Mesenchymal stem cell (in vitro differentiated cells and primary cell): ENCODE measurements around the gene ZBTB49.

Experiments
- DNase-seq: peaks from one replicate; pipeline ENCODE4 v3.0.0-alpha.2; 2013
- H2AFZ ChIP-seq: one replicate; pipeline ENCODE4 v1.6.1; 2013; ENCODE audit warnings: low read depth, mild to moderate bottlenecking, control low read depth, inconsistent platforms, low read length, moderate library complexity
- H2AK5ac ChIP-seq: 2 replicates; pipeline ENCODE4 v1.6.1; 2013; ENCODE audit warnings: low read length, moderate library complexity, mild to moderate bottlenecking, inconsistent platforms; ENCODE audit not compliant: severe bottlenecking
- H2BK120ac ChIP-seq: one replicate; pipeline ENCODE4 v1.6.1; 2013; ENCODE audit warnings: low read depth, mild to moderate bottlenecking, inconsistent platforms, low read length, moderate library complexity
- H2BK12ac ChIP-seq, 2 experiments: one replicate each; pipeline ENCODE4 v1.6.1; 2013; ENCODE audit warnings: inconsistent platforms in 2 of 2, low read length in 2 of 2, mild to moderate bottlenecking in 2 of 2, moderate library complexity in 2 of 2, control low read depth in 1 of 2
- H2BK15ac ChIP-seq: one replicate; pipeline ENCODE4 v1.6.1; 2013; ENCODE audit warnings: mild to moderate bottlenecking, low read depth, inconsistent platforms; ENCODE audit not compliant: poor library complexity, severe bottlenecking
- H2BK5ac ChIP-seq: 2 replicates; pipeline ENCODE4 v1.6.1; 2013; ENCODE audit warnings: low read depth, mild to moderate bottlenecking, low read length, control low read depth, inconsistent platforms; ENCODE audit not compliant: poor library complexity, severe bottlenecking
- H3K14ac ChIP-seq, 2 experiments: one replicate each; pipeline ENCODE4 v1.6.1; 2013; ENCODE audit warnings: inconsistent platforms in 2 of 2, low read length in 2 of 2, control low read depth in 1 of 2, mild to moderate bottlenecking in 1 of 2, moderate library complexity in 1 of 2
- H3K18ac ChIP-seq, 2 experiments: one replicate each; pipeline ENCODE4 v1.6.1; 2013; ENCODE audit warnings: inconsistent platforms in 2 of 2, low read length in 2 of 2, control low read depth in 1 of 2, low read depth in 1 of 2, mild to moderate bottlenecking in 1 of 2
- H3K23ac ChIP-seq, 2 experiments: one replicate each; pipeline ENCODE4 v1.6.1; 2013; ENCODE audit warnings: inconsistent platforms in 2 of 2, low read length in 2 of 2, mild to moderate bottlenecking in 2 of 2, moderate library complexity in 2 of 2, control low read depth in 1 of 2
- H3K27ac ChIP-seq: 2 replicates; pipeline ENCODE4 v1.5.1; 2013; ENCODE audit warnings: mild to moderate bottlenecking, moderate library complexity, low read length, control low read depth, inconsistent platforms; ENCODE audit not compliant: poor library complexity, severe bottlenecking
- H3K27me3 ChIP-seq, 2 experiments: 2 replicates each; pipeline versions ENCODE4 v1.6.1 to v1.7.0; 2013; ENCODE audit warnings: low read length in 2 of 2, mild to moderate bottlenecking in 2 of 2, moderate library complexity in 2 of 2, control low read depth in 1 of 2, inconsistent platforms in 1 of 2; ENCODE audit not compliant: control insufficient read depth in 1 of 2, insufficient read depth in 1 of 2
- H3K36me3 ChIP-seq, 2 experiments: 2 replicates each; pipeline versions ENCODE4 v1.6.1 to v1.7.0; 2013; ENCODE audit warnings: low read length in 2 of 2, control low read depth in 1 of 2, inconsistent platforms in 1 of 2, low read depth in 1 of 2, mild to moderate bottlenecking in 1 of 2; ENCODE audit not compliant: insufficient read depth in 2 of 2, control insufficient read depth in 1 of 2
- H3K4ac ChIP-seq, 2 experiments: one replicate each; pipeline ENCODE4 v1.6.1; 2013; ENCODE audit warnings: inconsistent platforms in 2 of 2, low read length in 2 of 2, mild to moderate bottlenecking in 2 of 2, moderate library complexity in 2 of 2, control low read depth in 1 of 2, low read depth in 1 of 2
- H3K4me1 ChIP-seq: 2 replicates; pipeline ENCODE4 v1.6.1; 2013; ENCODE audit warnings: low read depth, low read length, control low read depth; ENCODE audit not compliant: control insufficient read depth, insufficient read depth
- H3K4me2 ChIP-seq: 2 replicates; pipeline ENCODE4 v1.6.1; 2013; ENCODE audit warnings: low read length, mild to moderate bottlenecking, inconsistent platforms; ENCODE audit not compliant: poor library complexity, severe bottlenecking
- H3K4me3 ChIP-seq, 2 experiments: 2 replicates each; pipeline versions ENCODE4 v1.5.1 to v1.7.0; 2013; ENCODE audit warnings: low read length in 2 of 2, mild to moderate bottlenecking in 2 of 2, control low read depth in 1 of 2, low read depth in 1 of 2; ENCODE audit not compliant: insufficient read depth in 1 of 2
- H3K79me1 ChIP-seq: replicated peaks from 2 replicates; pipeline ENCODE4 v1.6.1; 2013; ENCODE audit warnings: mild to moderate bottlenecking, control low read depth, low read length, inconsistent platforms; ENCODE audit not compliant: poor library complexity, severe bottlenecking
- H3K9ac ChIP-seq: 2 replicates; pipeline ENCODE4 v1.7.0; 2013; ENCODE audit warnings: mild to moderate bottlenecking, low read length, moderate library complexity
- H3K9me3 ChIP-seq: 2 replicates; pipeline ENCODE4 v1.7.0; 2013; ENCODE audit warnings: mild to moderate bottlenecking, low read length; ENCODE audit not compliant: control insufficient read depth
- H4K8ac ChIP-seq: one replicate; pipeline ENCODE4 v1.6.1; 2013; ENCODE audit warnings: inconsistent platforms, mild to moderate bottlenecking, low read length, moderate library complexity
- H4K91ac ChIP-seq: one replicate; pipeline ENCODE4 v1.6.1; 2013; ENCODE audit warnings: mild to moderate bottlenecking, low read length, inconsistent platforms
- WGBS: methylation state at CpG from one replicate; pipeline ENCODE4 v1.1.7; 2013; ENCODE audit warnings: mixed read lengths; 5-methylcytosine and 5-hydroxymethylcytosine counted together

The ZBTB49 gene

DNA sequence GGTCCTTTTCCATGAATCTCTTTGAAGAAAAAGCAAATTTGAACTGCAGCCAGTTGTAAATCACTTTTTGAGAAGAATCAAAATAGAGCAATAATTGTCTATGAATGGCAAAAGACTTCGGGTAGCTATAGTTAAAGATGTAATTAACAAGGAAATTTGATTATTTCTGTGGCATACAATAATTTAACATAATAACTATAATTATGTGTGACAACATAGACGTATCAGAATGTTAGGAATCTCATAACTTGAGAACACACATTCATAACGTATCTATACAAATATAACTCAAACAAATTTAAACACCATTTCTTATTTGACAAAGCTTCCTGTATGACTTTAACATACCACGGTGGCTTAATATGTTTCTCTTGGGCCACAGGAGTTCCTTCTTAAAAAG, 60.9 kb downstream of the ZBTB49 start:
- no peak overlapping the region for H2BK15ac ChIP-seq
- no peaks in the 10 kb centered on the region for H3K36me3 ChIP-seq
- 82% methylated on average over 3 of the region's 4 CpGs for WGBS
- no peak overlapping the region for H3K4me3 ChIP-seq
- H2BK120ac ChIP-seq: no peak overlapping the region
- H2AFZ ChIP-seq: no peak overlapping the region
- no peak overlapping the region for H4K8ac ChIP-seq
- peaks cover 0 to 47% of the 10 kb centered on the region in 2 experiments for H3K27me3 ChIP-seq
- H3K79me1 ChIP-seq: no peaks in the 10 kb centered on the region
- H3K18ac ChIP-seq: no peak overlapping the region
- no peak overlapping the region for H2AK5ac ChIP-seq
- no peak overlapping the region for H2BK5ac ChIP-seq
- H3K27ac ChIP-seq: no peak overlapping the region
- no peak overlapping the region for H3K9ac ChIP-seq
- H3K23ac ChIP-seq: no peak overlapping the region
- no peak for DNase-seq
- H3K9me3 ChIP-seq: no peaks in the 10 kb centered on the region
- H4K91ac ChIP-seq: no peak overlapping the region
- H3K4me2 ChIP-seq: no peak overlapping the region
- H2BK12ac ChIP-seq: no peak overlapping the region
- no peak overlapping the region for H3K4ac ChIP-seq
- no peak overlapping the region for H3K14ac ChIP-seq
- no peaks in the 10 kb centered on the region for H3K4me1 ChIP-seq

GRCh38 chr4:4355302-4355701, 65.3 kb downstream of the ZBTB49 start:
- H3K18ac ChIP-seq: no peak overlapping the region
- H2BK12ac ChIP-seq: no peak overlapping the region
- H2BK5ac ChIP-seq: no peak overlapping the region
- no peak overlapping the region for H3K27ac ChIP-seq
- no peak overlapping the region for H2BK15ac ChIP-seq
- no peak overlapping the region for H3K4me3 ChIP-seq
- H4K91ac ChIP-seq: no peak overlapping the region
- H4K8ac ChIP-seq: no peak overlapping the region
- no peak overlapping the region for H3K14ac ChIP-seq
- H3K27me3 ChIP-seq: peaks cover 19 to 59% of the 10 kb centered on the region in 2 experiments
- H3K4me1 ChIP-seq: peaks cover 2% of the 10 kb centered on the region
- no peaks in the 10 kb centered on the region for H3K36me3 ChIP-seq
- H3K4ac ChIP-seq: no peak overlapping the region
- H2BK120ac ChIP-seq: no peak overlapping the region
- no peak overlapping the region for H3K4me2 ChIP-seq
- H2AFZ ChIP-seq: no peak overlapping the region
- DNase-seq: no peak
- no peaks in the 10 kb centered on the region for H3K9me3 ChIP-seq
- no peak overlapping the region for H3K23ac ChIP-seq
- no peak overlapping the region for H2AK5ac ChIP-seq
- no peaks in the 10 kb centered on the region for H3K79me1 ChIP-seq
- H3K9ac ChIP-seq: no peak overlapping the region
- 76% methylated on average over 1 of the region's 1 CpG for WGBS

- H3K4me3 ChIP-seq: no peak overlapping the region
- no peak overlapping the region for H3K14ac ChIP-seq
- no peak overlapping the region for H4K8ac ChIP-seq
- H3K4me2 ChIP-seq: no peak overlapping the region
- peaks cover 25 to 70% of the 10 kb centered on the region in 2 experiments for H3K27me3 ChIP-seq
- no peaks in the 10 kb centered on the region for H3K79me1 ChIP-seq
- H3K4me1 ChIP-seq: peaks cover 2% of the 10 kb centered on the region
- no peak overlapping the region for H4K91ac ChIP-seq
- H3K36me3 ChIP-seq: no peaks in the 10 kb centered on the region
- no peak overlapping the region for H3K23ac ChIP-seq
- no peak overlapping the region for H3K18ac ChIP-seq
- no peak overlapping the region for H2AK5ac ChIP-seq
- H2BK5ac ChIP-seq: no peak overlapping the region
- H2AFZ ChIP-seq: no peak overlapping the region
- H2BK15ac ChIP-seq: no peak overlapping the region
- no peak overlapping the region for H3K9ac ChIP-seq
- no peak overlapping the region for H2BK12ac ChIP-seq
- H3K4ac ChIP-seq: no peak overlapping the region
- 86% methylated on average over 26 of the region's 26 CpGs for whole genome bisulfite sequencing
- no peak for DNase-seq
- no peak overlapping the region for H2BK120ac ChIP-seq
- H3K9me3 ChIP-seq: no peaks in the 10 kb centered on the region
- H3K27ac ChIP-seq: no peak overlapping the region
Measured at GRCh38 chr4:4356106-4357041, 66.3 kb downstream of the ZBTB49 start.

DNA sequence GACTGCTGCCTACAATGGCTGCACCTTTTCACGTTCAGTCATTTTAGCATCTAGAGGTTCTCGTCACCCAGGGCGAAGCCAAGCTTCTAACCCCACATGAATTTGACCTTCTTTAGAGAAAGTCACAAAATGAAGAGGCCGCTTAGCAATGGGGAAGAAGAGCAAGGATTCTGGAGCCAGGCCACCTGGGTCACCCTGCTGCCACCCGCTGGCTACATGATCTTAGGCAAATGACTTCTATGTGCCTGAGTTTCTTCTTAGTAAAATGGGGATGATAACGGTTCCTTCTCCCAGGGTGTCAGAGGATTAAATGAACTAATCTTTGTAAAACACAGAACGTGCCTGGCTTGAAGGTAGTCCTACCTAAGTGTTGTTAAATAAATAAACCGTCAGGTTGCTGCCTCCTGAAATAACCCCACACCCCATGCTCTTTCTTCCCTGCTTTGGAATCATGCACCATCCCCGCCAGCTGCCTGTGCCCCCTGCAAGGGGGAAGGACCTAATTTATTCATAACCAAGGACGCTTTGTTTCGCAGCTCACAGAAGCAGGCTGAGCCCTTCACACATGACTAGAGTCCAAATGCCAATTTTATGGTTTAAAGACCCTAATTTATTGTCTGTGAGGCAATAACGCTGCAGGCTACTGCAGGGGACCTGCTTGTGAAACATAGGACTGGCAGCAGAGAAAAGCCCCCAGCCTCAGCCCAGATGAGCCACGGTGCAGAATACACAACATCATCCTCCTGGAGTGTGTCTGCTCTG, 68.2 kb downstream of the ZBTB49 start:
- peaks cover 2% of the 10 kb centered on the region for H3K4me1 ChIP-seq
- H2AFZ ChIP-seq: no peak overlapping the region
- H2BK15ac ChIP-seq: no peak overlapping the region
- no peak for DNase-seq
- no peak overlapping the region for H3K9ac ChIP-seq
- H3K27me3 ChIP-seq: peaks cover 25 to 75% of the 10 kb centered on the region in 2 experiments
- H2BK5ac ChIP-seq: no peak overlapping the region
- H3K4me2 ChIP-seq: no peak overlapping the region
- H2BK12ac ChIP-seq: no peak overlapping the region
- no peaks in the 10 kb centered on the region for H3K36me3 ChIP-seq
- H3K4ac ChIP-seq: no peak overlapping the region
- no peak overlapping the region for H4K91ac ChIP-seq
- H3K27ac ChIP-seq: no peak overlapping the region
- H2BK120ac ChIP-seq: no peak overlapping the region
- H2AK5ac ChIP-seq: no peak overlapping the region
- WGBS: 59% methylated on average over 13 of the region's 13 CpGs
- H3K9me3 ChIP-seq: no peaks in the 10 kb centered on the region
- no peak overlapping the region for H3K18ac ChIP-seq
- H3K4me3 ChIP-seq: no peak overlapping the region
- H3K14ac ChIP-seq: no peak overlapping the region
- no peaks in the 10 kb centered on the region for H3K79me1 ChIP-seq
- H3K23ac ChIP-seq: no peak overlapping the region
- H4K8ac ChIP-seq: no peak overlapping the region
